Ovary (tissue), 3 donors: Measurements from ENCODE around the gene SDK1.

Experiments used
- CTCF ChIP-seq, 3 donors: fragments of 450-650 bp in 2 of 3; fragments of 200-600 bp in 1 of 3; IDR thresholded peaks; one replicate each; pipeline versions ENCODE4 v1.5.1 to v1.8.0; 2016 to 2022; ENCODE audit warnings: antibody characterized with exemption in 3 of 3, mild to moderate bottlenecking in 1 of 3
- EP300 ChIP-seq: sonication (generic); formaldehyde crosslinking; IDR thresholded peaks from one replicate; pipeline ENCODE4 v1.6.1; 2017; ENCODE audit warnings: antibody characterized with exemption
- POLR2A ChIP-seq: fragments of 450-650 bp; IDR thresholded peaks from one replicate; pipeline ENCODE4 v1.6.1; 2017; ENCODE audit warnings: antibody characterized with exemption, mild to moderate bottlenecking, moderate library complexity
- donor health status: DM: no; HTN: no; CAD: no.

- no peak for TF ChIP-seq CTCF (IDR thresholded peaks at IDR 0.05)
- no peak for TF ChIP-seq POLR2A
- no peak for TF ChIP-seq EP300
These were observed 480.6 kb downstream of the SDK1 start for GRCh38 chr7:3781607-3782006.
